GM21515 (cell line): ENCODE measurements around the gene R3HDM1.
"Not testable (repeated sequence)": the region's sequence is repeated elsewhere in the genome, so short reads cannot be mapped to it uniquely, and the experiment has no call there.

Experiments used
- ATAC-seq: cut with Tn5 transposase; IDR thresholded peaks from one replicate; pipeline ENCODE4 v1.9.1; 2021; ENCODE audit not compliant: unreplicated experiment

Gene R3HDM1

GRCh38 chr2:135531231-135532197 lies at the start of gene R3HDM1:
R3HDM1 (plus strand) TSS chr2:135531484; CDS start chr2:135604846, 73,362 bp downstream.
- ATAC-seq: peak; percentile 79

- no peak for ATAC-seq
Measured at GRCh38 chr2:135485441-135485840, 45.8 kb upstream of the R3HDM1 start.

GRCh38 chr2:135490376-135490775 lies 40.9 kb upstream of the R3HDM1 start:
- no peak for ATAC-seq

GRCh38 chr2:135494503-135494902 lies 36.8 kb upstream of the R3HDM1 start:
- ATAC-seq: no peak

GRCh38 chr2:135494917-135495316 lies 36.4 kb upstream of the R3HDM1 start:
- no peak for ATAC-seq

DNA sequence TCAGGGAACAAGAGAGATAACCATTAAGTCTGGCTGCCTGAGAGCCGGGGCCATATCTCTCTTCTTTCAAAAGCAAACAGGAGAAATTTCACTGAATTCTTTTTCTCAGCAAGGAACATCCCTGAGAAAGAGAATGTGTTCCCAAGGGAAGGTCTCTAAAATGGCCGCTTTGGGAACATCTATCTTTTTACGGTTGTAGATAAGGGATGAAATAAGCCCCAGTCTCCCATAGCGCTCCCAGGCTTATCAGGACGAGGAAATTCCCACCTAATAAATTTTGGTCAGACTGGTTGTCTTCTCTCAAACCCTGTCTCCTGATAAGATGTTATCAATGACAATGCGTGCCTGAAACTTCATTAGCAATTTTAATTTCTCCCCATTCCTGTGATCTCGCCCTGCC lies 32.7 kb upstream of the R3HDM1 start:
- not testable (repeated sequence) for ATAC-seq

- no peak for ATAC-seq
Measured at GRCh38 chr2:135504811-135505210, 26.5 kb upstream of the R3HDM1 start.

GRCh38 chr2:135510577-135510976 lies 20.7 kb upstream of the R3HDM1 start:
- ATAC-seq: no peak

DNA sequence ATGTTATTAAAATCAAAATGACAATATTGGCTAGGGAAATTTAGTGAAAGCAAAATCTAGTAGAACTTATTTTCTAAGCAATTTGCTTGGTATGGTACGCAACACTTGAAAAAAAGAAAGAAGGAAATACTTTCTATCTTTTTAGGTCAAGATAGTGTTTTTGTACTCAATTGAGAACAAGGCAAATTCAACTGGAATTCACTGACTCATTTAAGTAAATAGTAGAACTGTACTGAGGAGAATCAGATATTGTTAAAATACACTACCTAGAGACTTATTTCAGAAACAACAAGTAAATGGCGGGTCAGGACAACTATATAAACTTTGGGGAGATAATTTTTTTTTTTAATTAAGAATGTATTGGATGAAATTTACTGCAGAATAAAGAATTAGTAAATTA lies 19.2 kb upstream of the R3HDM1 start:
- no peak for ATAC-seq

- no peak for ATAC-seq
Measured at GRCh38 chr2:135525786-135526185, 5.5 kb upstream of the R3HDM1 start.

GRCh38 chr2:135528006-135528405 lies 3.3 kb upstream of the R3HDM1 start:
- no peak for ATAC-seq

- peak; percentile 70 for ATAC-seq
Measured at GRCh38 chr2:135530313-135531230, 712 bp upstream of the R3HDM1 start, which contains the start of gene ZRANB3. ZRANB3 (minus strand) TSS chr2:135531218.

GRCh38 chr2:135532581-135532980 lies 1.3 kb downstream of the R3HDM1 start:
- ATAC-seq: no peak

DNA sequence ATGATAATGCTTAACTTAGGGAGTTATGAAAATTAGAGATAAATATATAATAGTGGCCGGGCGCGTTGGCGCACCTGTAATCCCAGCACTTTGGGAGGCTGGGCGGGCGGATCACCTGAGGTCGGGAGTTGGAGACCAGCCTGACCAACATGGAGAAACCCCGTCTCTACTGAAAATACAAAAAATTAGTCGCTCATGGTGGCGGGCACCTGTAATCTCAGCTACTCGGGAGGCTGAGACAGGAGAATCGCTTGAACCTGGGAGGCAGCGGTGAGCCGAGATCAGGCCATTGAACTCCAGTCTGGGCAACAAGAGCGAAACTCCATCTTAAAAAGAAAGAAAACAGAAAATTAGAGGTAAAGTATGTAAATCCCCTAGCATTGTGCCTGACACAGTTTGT lies 2.3 kb downstream of the R3HDM1 start:
- ATAC-seq: not testable (repeated sequence)

- ATAC-seq: no peak
Measured at GRCh38 chr2:135546436-135546835, 15.2 kb downstream of the R3HDM1 start.

DNA sequence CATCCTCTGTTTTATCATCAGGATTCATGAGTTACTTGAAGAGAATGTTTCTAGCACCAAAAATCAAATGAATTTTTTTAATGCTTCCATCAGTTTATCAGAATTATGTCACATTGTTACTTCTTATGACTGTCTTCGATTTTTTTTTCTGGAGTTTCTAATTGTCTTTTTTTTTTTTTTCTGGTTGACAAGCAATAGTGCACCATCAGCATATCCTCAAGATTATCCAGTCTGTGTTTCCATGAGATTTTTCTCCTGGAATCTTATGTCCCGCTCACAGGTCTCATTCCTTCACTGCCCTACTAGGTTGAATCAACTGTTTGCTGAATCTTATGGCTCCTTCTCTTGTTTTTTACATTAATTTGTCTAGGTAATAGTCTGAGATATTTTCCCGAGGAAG lies 16.0 kb downstream of the R3HDM1 start:
- ATAC-seq: no peak

- no peak for ATAC-seq
Measured at GRCh38 chr2:135551356-135551755, 20.1 kb downstream of the R3HDM1 start.

DNA sequence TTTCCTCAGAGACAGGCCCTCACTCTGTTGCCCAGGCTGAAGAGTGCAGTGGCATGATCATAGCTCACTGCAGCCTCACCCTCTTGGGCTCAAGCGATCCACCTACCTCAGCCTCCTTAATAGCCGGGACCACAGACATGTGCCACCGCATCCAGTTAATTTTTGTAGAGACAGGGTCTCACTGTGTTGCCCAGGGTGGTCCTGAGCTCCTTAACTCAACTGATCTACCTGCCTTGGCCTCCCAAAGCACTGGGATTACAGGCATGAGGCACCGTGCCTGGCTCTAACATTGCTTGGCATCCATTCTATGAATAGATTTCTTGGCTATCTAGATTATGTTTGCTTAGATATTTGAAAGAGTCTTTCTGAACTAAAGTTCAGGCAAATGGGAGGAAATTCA lies 21.6 kb downstream of the R3HDM1 start:
- no peak for ATAC-seq

DNA sequence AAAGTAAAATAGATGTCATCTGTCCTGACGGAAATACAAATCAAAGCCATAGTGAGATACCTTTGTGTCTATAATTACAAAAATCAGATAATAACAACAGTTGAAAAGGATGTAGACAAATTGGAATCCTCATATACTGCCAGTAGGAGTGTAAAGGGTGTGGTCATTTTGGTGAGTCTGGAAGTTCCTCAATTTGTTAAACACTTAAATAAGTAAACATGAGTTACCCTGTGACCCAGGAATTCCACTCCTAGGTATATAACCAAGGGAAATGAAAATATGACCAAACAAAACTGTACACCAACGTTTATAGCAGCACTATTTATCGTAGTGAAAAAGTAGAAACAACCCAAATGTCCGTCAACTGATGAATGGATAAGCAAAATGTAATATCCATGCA lies 24.0 kb downstream of the R3HDM1 start:
- ATAC-seq: no peak

DNA sequence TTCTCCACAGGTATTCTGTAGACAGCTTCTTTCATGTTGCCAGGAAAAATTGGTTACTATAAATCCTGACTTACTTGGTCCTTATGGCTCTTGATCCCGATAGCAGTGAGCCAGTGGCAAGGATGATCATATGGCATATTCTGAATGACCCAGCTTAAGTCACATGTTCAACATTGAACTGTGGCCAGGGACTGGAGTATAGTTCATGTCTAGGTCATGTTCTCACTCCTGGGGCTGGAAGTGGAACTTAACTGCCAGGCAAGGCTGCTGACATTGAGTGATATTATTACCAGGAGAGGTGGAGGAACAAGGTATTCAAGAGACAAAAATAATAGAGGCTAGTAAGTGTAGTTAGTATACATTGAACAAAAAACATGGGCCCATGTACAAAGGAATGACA lies 26.2 kb downstream of the R3HDM1 start:
- ATAC-seq: no peak

GRCh38 chr2:135561925-135562324 lies 30.6 kb downstream of the R3HDM1 start:
- ATAC-seq: no peak

GRCh38 chr2:135563793-135564192 lies 32.5 kb downstream of the R3HDM1 start:
- no peak for ATAC-seq
